ENCODE results near the gene CISH. TPM values are rescaled to one million over a fixed set of nuclear protein-coding genes. Genes with fewer than 3 reads are reported as not detected.

Gene CISH
- total and polyA plus RNA-seq, 2 of the 4 experiments (the other 2 are of a cell fraction): 0.90 to 4.0 TPM

GRCh38 chr3:50658416-50658815, 46.8 kb upstream of the CISH start:
- Histone ChIP-seq H3K4me3 (ENCODE audit: insufficient read depth, low read depth, low read length) (no peak overlapping the region), H2BK15ac (ENCODE audit: low read depth, low read length) (no peak overlapping the region), H4K8ac (ENCODE audit: low read depth in 2 of 2, low read length in 2 of 2) (no peak overlapping the region), H4K5ac (ENCODE audit: low read depth, low read length) (no peak overlapping the region), H2AFZ (replicated peaks; ENCODE audit: low read length, poor library complexity) (no peak overlapping the region), H3K9me1 (ENCODE audit: insufficient read depth, low read length) (no peaks in the 10 kb centered on the region), H3K27ac (ENCODE audit: insufficient read depth, low read length) (no peak overlapping the region), H3K27me3 (ENCODE audit: control insufficient read depth, insufficient read depth, low read length) (peaks cover 3% of the 10 kb centered on the region; the same call in 1 of the 2 replicates), H3K18ac (ENCODE audit: low read depth, low read length) (no peak overlapping the region), H4K91ac (ENCODE audit: insufficient read depth, low read depth, low read length) (no peak overlapping the region), H3K56ac (ENCODE audit: extremely low read depth, insufficient read depth, low read length) (no peak overlapping the region), H3K14ac (replicated peaks; ENCODE audit: low read depth, low read length) (no peak overlapping the region), H3K79me1 (ENCODE audit: low read depth in 1 of 2, low read length in 2 of 2) (no peaks in the 10 kb centered on the region), H3K9ac (ENCODE audit: low read depth, low read length) (no peak overlapping the region), H4K20me1 (ENCODE audit: insufficient read depth, low read length) (no peaks in the 10 kb centered on the region; the same call in 1 of the 2 replicates), H3K36me3 (ENCODE audit: control insufficient read depth, insufficient read depth, low read length) (no peaks in the 10 kb centered on the region), H3K4me2 (ENCODE audit: low read depth, low read length) (no peak overlapping the region), H2BK5ac (ENCODE audit: low read depth, low read length, poor library complexity, severe bottlenecking) (no peak overlapping the region), H3K4me1 (ENCODE audit: control insufficient read depth, insufficient read depth, low read length) (no peaks in the 10 kb centered on the region), H2BK120ac (ENCODE audit: low read depth, low read length) (no peak overlapping the region), H2AK9ac (replicated peaks; ENCODE audit: low read depth, low read length, poor library complexity) (no peak overlapping the region), H3K9me3 (ENCODE audit: control insufficient read depth, insufficient read depth, low read length) (no peaks in the 10 kb centered on the region), H3K23ac (ENCODE audit: low read depth, low read length) (no peak overlapping the region), H2AK5ac (ENCODE audit: low read depth, low read length) (no peak overlapping the region), H2BK20ac (ENCODE audit: low read depth, low read length) (no peak overlapping the region), H3K4ac (ENCODE audit: low read depth, low read length) (no peak overlapping the region)
- TF ChIP-seq POLR2A (IDR thresholded peaks at IDR 0.05; ENCODE audit: low read depth, low read length) (no peak), BHLHE40 (IDR thresholded peaks at IDR 0.05; ENCODE audit: low read depth, low read length) (no peak), USF2 (IDR thresholded peaks at IDR 0.05; ENCODE audit: low read depth, low read length) (no peak), MAZ (IDR thresholded peaks at IDR 0.05; ENCODE audit: borderline replicate concordance, low read depth, low read length) (no peak), CHD1 (IDR thresholded peaks at IDR 0.05; ENCODE audit: low read depth, low read length) (no peak), CTCF (conservative IDR thresholded peaks at IDR 0.05; ENCODE audit: low read depth, low read length) (no peak), MXI1 (IDR thresholded peaks at IDR 0.05; ENCODE audit: borderline replicate concordance, low read depth, low read length) (no peak), RFX5 (IDR thresholded peaks at IDR 0.05; ENCODE audit: low read depth, low read length) (no peak), RAD21 (IDR thresholded peaks at IDR 0.05; ENCODE audit: low read length) (no peak), FOS (IDR thresholded peaks at IDR 0.05; ENCODE audit: low read depth, low read length) (no peak), MAFK (IDR thresholded peaks at IDR 0.05; ENCODE audit: low read depth, low read length) (no peak), SMC3 (IDR thresholded peaks at IDR 0.05; ENCODE audit: low read depth, low read length) (no peak), CEBPB (IDR thresholded peaks at IDR 0.05; ENCODE audit: low read depth, low read length) (no peak), ELK1 (IDR thresholded peaks at IDR 0.05; ENCODE audit: borderline replicate concordance, low read depth, low read length) (no peak)
- DNase-seq (no peak), ATAC-seq (ENCODE audit: low read depth) (no peak)
- intact Hi-C loops (cut with micrococcal nuclease): no loop called here
- dilution Hi-C loops (cut with HindIII; ENCODE audit: low sequenced_read_pairs, unreplicated experiment): no loop called here
- no TSS peak for BruUV-seq (replicated peaks)
- ChIA-PET CTCF (interaction anchor here (0.8 kb wide), 1 partner anchor 13 kb away, joined by 3 read pairs; no protein-coding TSS in a partner anchor), POLR2A (ENCODE audit: unreplicated experiment) (no interaction called here)
- 67% methylated on average over 1 of the region's 6 CpGs; no CpG with 5 or more reads in 1 of the 2 experiments for WGBS, 2 experiments (ENCODE audit: extremely low coverage in 2 of 2, insufficient read length in 1 of 2)
- in situ Hi-C loops (cut with MboI; ENCODE audit: low sequenced_read_pairs): no loop called here
